Measurements from ENCODE around the gene HIPK3. TPM values are rescaled to one million over a fixed set of nuclear protein-coding genes. Genes with fewer than 3 reads are reported as not detected.

HIPK3 gene
- total RNA-seq, 1 experiment from 2014 or later, result 68.5 TPM

DNA sequence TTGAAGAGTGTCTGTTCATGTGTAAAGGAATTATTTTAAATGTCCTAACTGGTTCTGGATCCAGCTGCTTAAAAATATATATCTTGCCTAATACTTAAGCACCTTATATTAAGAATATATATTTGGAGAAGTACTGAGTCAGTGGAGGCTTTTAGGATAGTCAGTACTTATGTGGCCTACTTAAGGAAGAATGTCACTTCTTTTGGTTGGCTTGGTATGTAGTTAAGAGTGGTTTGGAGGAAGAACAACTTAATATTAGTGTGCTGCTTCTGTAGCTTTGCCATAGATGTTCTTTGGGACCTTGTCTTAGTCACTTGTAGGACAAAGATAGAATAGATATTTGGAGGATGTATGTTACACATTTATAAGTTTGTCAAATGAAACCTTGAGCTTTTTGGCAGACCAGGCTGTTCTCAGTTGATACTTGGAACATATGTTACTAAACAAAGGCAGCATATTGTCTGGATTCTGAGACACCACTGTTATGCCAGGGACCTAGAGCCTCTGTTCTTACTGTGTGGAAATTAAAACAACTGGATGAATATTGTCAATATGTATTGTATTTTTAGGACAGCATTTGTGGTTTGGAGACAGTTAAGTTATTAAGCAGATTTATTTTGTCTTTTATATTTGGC is 4.9 kb downstream of the HIPK3 start:
- H3K27ac Mint-ChIP-seq (ENCODE audit: unreplicated experiment), result no peak overlapping the region
- H3K27me3 Mint-ChIP-seq (ENCODE audit: insufficient read depth, unreplicated experiment), result no peaks in the 10 kb centered on the region
- H3K9me3 ChIP-seq, result no peaks in the 10 kb centered on the region
- intact Hi-C loops (cut with micrococcal nuclease; ENCODE audit: unreplicated experiment), result no loop called here
- 0 out of 2 replicates have a peak, but pooled peaks cover 7% of the 10 kb centered on the region for H3K4me1 ChIP-seq
- H3K36me3 ChIP-seq (ENCODE audit: control insufficient read depth, insufficient read depth, low read length), result no peaks in the 10 kb centered on the region
- BruUV-seq (replicated peaks), result no TSS peak
- H3K4me3 Mint-ChIP-seq (ENCODE audit: unreplicated experiment), result no peak overlapping the region
- peaks cover 7% of the 10 kb centered on the region for H3K4me1 Mint-ChIP-seq (ENCODE audit: low read depth, unreplicated experiment)
- no peak overlapping the region for H3K4me3 ChIP-seq (ENCODE audit: low read depth, low read length)
- POLR2A ChIA-PET, result no interaction called here
- CTCF ChIA-PET, result no interaction called here
- H3K9me3 Mint-ChIP-seq (ENCODE audit: unreplicated experiment), result no peaks in the 10 kb centered on the region
- TF ChIP-seq, protein P1, sequence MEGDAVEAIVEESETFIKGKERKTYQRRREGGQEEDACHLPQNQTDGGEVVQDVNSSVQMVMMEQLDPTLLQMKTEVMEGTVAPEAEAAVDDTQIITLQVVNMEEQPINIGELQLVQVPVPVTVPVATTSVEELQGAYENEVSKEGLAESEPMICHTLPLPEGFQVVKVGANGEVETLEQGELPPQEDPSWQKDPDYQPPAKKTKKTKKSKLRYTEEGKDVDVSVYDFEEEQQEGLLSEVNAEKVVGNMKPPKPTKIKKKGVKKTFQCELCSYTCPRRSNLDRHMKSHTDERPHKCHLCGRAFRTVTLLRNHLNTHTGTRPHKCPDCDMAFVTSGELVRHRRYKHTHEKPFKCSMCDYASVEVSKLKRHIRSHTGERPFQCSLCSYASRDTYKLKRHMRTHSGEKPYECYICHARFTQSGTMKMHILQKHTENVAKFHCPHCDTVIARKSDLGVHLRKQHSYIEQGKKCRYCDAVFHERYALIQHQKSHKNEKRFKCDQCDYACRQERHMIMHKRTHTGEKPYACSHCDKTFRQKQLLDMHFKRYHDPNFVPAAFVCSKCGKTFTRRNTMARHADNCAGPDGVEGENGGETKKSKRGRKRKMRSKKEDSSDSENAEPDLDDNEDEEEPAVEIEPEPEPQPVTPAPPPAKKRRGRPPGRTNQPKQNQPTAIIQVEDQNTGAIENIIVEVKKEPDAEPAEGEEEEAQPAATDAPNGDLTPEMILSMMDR (IDR thresholded peaks at IDR 0.05; ENCODE audit: insufficient read depth in 1 of 2, low read depth in 1 of 2, low read length in 1 of 2, severe bottlenecking in 1 of 2, unreplicated experiment in 1 of 2), result no peak
- no peaks in the 10 kb centered on the region for H3K27me3 ChIP-seq (replicated peaks; ENCODE audit: control insufficient read depth, insufficient read depth, low read length)
- DNase-seq, result no peak
- peaks cover 17% of the 10 kb centered on the region for H3K36me3 Mint-ChIP-seq (ENCODE audit: insufficient read depth, unreplicated experiment)

DNA sequence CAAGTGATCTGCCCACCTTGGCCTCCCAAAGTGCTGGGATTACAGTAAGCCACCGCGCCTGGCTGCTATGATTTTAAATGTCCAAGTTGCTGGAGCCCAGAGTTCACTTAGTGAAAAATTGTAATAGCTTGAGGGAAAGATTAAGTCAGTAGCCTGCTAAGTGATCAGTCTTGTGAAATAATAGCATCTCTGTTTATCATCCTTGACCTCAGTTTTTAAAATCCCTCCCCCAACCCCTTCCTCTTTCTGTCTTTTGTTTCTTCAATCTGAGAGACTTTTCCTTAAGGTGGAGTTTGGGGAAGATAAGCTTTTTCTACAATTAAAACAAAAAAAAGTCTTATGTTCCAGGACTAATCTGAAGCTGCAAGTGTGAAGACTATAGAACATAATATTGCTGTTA is 6.4 kb downstream of the HIPK3 start:
- TF ChIP-seq, protein P1 (IDR thresholded peaks at IDR 0.05; ENCODE audit: insufficient read depth in 1 of 2, low read depth in 1 of 2, low read length in 1 of 2, severe bottlenecking in 1 of 2, unreplicated experiment in 1 of 2), result no peak
- Mint-ChIP-seq H3K27me3 (ENCODE audit: insufficient read depth, unreplicated experiment) (no peaks in the 10 kb centered on the region), H3K4me3 (ENCODE audit: unreplicated experiment) (no peak overlapping the region), H3K36me3 (ENCODE audit: insufficient read depth, unreplicated experiment) (peaks cover 3% of the 10 kb centered on the region), H3K27ac (ENCODE audit: unreplicated experiment) (no peak overlapping the region), H3K4me1 (ENCODE audit: low read depth, unreplicated experiment) (peaks cover 7% of the 10 kb centered on the region), H3K9me3 (ENCODE audit: unreplicated experiment) (no peaks in the 10 kb centered on the region)
- intact Hi-C loops (cut with micrococcal nuclease; ENCODE audit: unreplicated experiment), result no loop called here
- Histone ChIP-seq H3K36me3 (ENCODE audit: control insufficient read depth, insufficient read depth, low read length) (no peaks in the 10 kb centered on the region), H3K4me1 (0 out of 2 replicates have a peak, but pooled peaks cover 7% of the 10 kb centered on the region), H3K27me3 (replicated peaks; ENCODE audit: control insufficient read depth, insufficient read depth, low read length) (no peaks in the 10 kb centered on the region), H3K4me3 (ENCODE audit: low read depth, low read length) (no peak overlapping the region), H3K9me3 (no peaks in the 10 kb centered on the region)
- no TSS peak for BruUV-seq (replicated peaks)
- DNase-seq, result no peak
- ChIA-PET POLR2A (interaction anchor here (0.6 kb wide), 1 partner anchor 37 kb away, joined by 3 read pairs; no protein-coding TSS in a partner anchor), CTCF (no interaction called here)

DNA sequence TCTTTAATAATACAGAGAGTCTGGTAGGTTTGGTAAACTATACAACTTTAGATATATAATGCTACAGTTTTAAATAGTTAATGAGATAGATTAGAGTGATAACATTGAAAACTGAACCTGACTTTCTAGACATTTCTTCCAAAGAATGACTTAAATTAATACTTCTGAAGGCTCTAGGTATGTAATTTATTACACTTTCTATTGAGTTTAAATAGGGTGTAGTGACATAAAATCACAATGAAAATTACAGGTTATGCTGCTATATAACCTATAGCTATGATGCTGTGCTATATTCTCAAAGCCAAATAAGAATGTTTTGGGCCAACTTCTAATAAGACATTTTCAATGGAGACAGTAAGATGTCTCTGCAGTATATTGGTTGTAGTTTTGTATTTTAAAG is 7.7 kb downstream of the HIPK3 start:
- no peaks in the 10 kb centered on the region for H3K36me3 Mint-ChIP-seq (ENCODE audit: insufficient read depth, unreplicated experiment)
- H3K27me3 Mint-ChIP-seq (ENCODE audit: insufficient read depth, unreplicated experiment), result no peaks in the 10 kb centered on the region
- DNase-seq, result no peak
- no peak overlapping the region for H3K4me3 ChIP-seq (ENCODE audit: low read depth, low read length)
- POLR2A ChIA-PET, result no interaction called here
- no peaks in the 10 kb centered on the region for H3K27me3 ChIP-seq (replicated peaks; ENCODE audit: control insufficient read depth, insufficient read depth, low read length)
- no peaks in the 10 kb centered on the region for H3K36me3 ChIP-seq (ENCODE audit: control insufficient read depth, insufficient read depth, low read length)
- H3K4me1 Mint-ChIP-seq (ENCODE audit: low read depth, unreplicated experiment), result peaks cover 7% of the 10 kb centered on the region
- TF ChIP-seq, protein P1 (IDR thresholded peaks at IDR 0.05; ENCODE audit: insufficient read depth in 1 of 2, low read depth in 1 of 2, low read length in 1 of 2, severe bottlenecking in 1 of 2, unreplicated experiment in 1 of 2), result no peak
- H3K4me1 ChIP-seq, result peaks cover 13% of the 10 kb centered on the region; the same call in 1 of the 2 replicates
- CTCF ChIA-PET, result no interaction called here
- intact Hi-C loops (cut with micrococcal nuclease; ENCODE audit: unreplicated experiment), result no loop called here
- BruUV-seq (replicated peaks), result no TSS peak
- no peak overlapping the region for H3K27ac Mint-ChIP-seq (ENCODE audit: unreplicated experiment)
- no peaks in the 10 kb centered on the region for H3K9me3 ChIP-seq
- no peak overlapping the region for H3K4me3 Mint-ChIP-seq (ENCODE audit: unreplicated experiment)
- H3K9me3 Mint-ChIP-seq (ENCODE audit: unreplicated experiment), result no peaks in the 10 kb centered on the region

Data from Caco-2 (cell line).